ENCODE results near the gene HFE.

HFE gene

DNA sequence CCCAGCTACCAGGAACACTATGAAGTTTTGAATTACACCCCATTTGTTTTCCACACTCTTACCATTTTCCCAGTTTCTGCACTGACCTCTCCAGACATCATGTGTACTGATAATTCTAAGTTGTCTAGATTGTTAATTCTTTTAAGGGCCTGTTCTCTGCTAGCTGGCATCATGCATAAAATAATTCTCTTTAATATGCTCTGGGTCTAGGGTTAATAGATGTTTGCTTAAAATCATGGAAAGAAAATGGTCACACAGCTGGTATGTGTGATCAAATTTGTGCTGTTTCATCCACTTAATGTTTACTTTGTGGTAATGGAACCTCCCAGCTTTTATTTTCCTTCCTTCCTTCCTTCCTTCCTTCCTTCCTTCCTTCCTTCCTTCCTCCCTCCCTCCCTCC is 49.1 kb downstream of the HFE start:
- TF ChIP-seq, protein P1, sequence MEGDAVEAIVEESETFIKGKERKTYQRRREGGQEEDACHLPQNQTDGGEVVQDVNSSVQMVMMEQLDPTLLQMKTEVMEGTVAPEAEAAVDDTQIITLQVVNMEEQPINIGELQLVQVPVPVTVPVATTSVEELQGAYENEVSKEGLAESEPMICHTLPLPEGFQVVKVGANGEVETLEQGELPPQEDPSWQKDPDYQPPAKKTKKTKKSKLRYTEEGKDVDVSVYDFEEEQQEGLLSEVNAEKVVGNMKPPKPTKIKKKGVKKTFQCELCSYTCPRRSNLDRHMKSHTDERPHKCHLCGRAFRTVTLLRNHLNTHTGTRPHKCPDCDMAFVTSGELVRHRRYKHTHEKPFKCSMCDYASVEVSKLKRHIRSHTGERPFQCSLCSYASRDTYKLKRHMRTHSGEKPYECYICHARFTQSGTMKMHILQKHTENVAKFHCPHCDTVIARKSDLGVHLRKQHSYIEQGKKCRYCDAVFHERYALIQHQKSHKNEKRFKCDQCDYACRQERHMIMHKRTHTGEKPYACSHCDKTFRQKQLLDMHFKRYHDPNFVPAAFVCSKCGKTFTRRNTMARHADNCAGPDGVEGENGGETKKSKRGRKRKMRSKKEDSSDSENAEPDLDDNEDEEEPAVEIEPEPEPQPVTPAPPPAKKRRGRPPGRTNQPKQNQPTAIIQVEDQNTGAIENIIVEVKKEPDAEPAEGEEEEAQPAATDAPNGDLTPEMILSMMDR (IDR thresholded peaks at IDR 0.05; ENCODE audit: borderline replicate concordance, control extremely low read depth, extremely low read depth, insufficient read depth, missing control alignments) = no peak
- DNase-seq (ENCODE audit: low spot score) = no peak
- in situ Hi-C loops (cut with MboI; ENCODE audit: low sequenced_read_pairs, unreplicated experiment) = no loop called here

DNA sequence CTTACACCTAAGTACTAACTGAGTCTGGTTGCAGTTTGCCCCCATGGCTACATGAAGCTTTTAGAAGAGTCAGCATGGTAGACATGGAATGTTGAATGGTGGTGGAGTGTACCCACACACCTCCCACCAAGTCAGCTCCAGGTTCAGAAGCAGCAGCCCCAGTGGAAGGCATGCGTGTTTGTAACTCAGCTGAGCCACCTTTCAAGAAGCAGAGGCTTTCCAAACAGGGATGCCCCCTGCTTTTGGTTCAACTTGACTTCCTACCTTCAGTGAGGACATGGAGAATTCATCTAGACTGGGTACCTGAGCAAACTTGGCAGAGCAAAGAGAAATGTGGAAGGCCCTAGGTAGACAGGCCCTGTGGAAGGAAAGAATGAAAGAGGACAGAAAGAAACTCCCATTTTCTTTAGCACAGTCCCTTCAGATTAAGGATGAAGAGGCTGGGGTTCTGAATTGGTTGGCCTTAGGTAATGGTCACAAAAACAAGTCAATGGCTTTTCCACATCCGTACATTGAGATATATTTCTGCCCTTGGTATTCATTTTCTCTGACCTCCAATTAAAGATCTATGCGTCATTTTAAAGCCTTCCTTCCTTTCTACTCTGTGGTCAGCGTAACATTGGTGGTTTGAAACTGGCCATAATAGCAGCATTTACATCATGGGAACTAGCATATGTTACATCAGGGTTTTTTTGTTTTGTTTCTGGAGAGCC is 53.2 kb downstream of the HFE start:
- DNase-seq (ENCODE audit: low spot score) = no peak
- in situ Hi-C loops (cut with MboI; ENCODE audit: low sequenced_read_pairs, unreplicated experiment) = no loop called here
- TF ChIP-seq, protein P1 (IDR thresholded peaks at IDR 0.05; ENCODE audit: borderline replicate concordance, control extremely low read depth, extremely low read depth, insufficient read depth, missing control alignments) = no peak

DNA sequence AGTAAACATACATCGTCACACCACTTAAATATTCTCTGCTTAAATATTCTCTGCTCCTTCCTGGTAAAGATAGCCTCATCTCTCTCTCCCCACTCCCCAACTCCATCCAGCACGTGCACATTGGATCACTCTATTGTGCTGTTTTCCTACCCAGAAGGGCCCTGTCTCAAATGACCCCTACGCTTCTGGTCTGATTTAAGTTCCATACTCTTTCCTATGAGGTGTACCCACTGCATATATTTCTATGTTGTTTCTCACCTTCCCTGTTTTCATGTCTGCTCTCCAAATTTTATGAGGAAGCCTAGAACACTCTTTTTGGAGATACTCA is 53.7 kb downstream of the HFE start:
- no peak for DNase-seq (ENCODE audit: low spot score)
- in situ Hi-C loops (cut with MboI; ENCODE audit: low sequenced_read_pairs, unreplicated experiment) = no loop called here
- TF ChIP-seq, protein P1 (IDR thresholded peaks at IDR 0.05; ENCODE audit: borderline replicate concordance, control extremely low read depth, extremely low read depth, insufficient read depth, missing control alignments) = no peak

DNA sequence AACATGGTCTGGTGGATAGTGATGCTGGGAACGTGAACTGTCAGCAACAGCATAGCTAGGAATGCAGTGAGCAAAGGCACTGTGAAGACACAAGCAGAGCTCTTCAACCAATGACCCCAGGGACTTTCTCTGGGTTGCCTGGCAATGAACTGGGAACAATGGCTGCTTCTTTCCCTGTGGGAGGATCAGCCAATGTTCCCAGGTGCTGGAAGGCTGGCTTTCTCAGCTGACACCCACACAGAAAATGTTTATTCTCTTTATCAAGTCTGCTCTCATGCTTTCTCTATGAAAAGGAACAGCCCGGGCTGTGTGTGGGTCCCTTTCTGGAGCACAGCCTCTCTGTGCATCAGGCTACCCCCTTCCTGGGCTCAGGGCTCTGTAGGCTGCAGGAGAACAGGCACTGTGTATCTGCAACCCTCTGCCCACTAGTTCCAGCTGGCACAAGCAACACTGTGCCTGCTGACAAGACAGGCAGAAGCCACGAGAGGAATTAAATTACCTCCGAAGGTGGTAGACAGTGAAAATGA is 54.2 kb downstream of the HFE start:
- TF ChIP-seq, protein P1 (IDR thresholded peaks at IDR 0.05; ENCODE audit: borderline replicate concordance, control extremely low read depth, extremely low read depth, insufficient read depth, missing control alignments) = no peak
- no peak for DNase-seq (ENCODE audit: low spot score)
- in situ Hi-C loops (cut with MboI; ENCODE audit: low sequenced_read_pairs, unreplicated experiment) = no loop called here

DNA sequence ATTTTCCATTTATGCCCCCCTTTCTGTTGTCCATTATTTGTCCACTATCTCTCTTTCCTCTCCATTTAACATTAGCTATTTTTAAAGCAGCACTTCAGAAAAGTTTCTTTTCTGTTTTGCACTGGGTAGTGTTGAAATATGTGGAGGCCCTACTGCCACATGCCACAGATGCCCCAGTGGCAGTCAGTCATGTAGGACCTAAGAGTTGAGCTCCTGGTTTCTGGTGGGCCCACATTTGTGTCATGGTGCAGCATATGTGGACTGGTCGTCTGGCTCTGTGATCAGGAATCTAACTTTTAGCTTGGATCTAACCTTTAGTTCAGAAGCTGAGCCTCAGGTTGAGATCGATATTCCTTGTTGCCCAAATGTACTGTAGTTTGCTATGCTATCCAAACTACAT is 54.8 kb downstream of the HFE start:
- in situ Hi-C loops (cut with MboI; ENCODE audit: low sequenced_read_pairs, unreplicated experiment) = no loop called here
- TF ChIP-seq, protein P1 (IDR thresholded peaks at IDR 0.05; ENCODE audit: borderline replicate concordance, control extremely low read depth, extremely low read depth, insufficient read depth, missing control alignments) = no peak
- no peak for DNase-seq (ENCODE audit: low spot score)

Data from GM13976 (cell line).